ENCODE measurements around the gene NELFA.

The NELFA gene

GRCh38 chr4:1982124-1983052 is 26.4 kb downstream of the NELFA start:
- DNase-seq (ENCODE audit: low spot score), result no peak

DNA sequence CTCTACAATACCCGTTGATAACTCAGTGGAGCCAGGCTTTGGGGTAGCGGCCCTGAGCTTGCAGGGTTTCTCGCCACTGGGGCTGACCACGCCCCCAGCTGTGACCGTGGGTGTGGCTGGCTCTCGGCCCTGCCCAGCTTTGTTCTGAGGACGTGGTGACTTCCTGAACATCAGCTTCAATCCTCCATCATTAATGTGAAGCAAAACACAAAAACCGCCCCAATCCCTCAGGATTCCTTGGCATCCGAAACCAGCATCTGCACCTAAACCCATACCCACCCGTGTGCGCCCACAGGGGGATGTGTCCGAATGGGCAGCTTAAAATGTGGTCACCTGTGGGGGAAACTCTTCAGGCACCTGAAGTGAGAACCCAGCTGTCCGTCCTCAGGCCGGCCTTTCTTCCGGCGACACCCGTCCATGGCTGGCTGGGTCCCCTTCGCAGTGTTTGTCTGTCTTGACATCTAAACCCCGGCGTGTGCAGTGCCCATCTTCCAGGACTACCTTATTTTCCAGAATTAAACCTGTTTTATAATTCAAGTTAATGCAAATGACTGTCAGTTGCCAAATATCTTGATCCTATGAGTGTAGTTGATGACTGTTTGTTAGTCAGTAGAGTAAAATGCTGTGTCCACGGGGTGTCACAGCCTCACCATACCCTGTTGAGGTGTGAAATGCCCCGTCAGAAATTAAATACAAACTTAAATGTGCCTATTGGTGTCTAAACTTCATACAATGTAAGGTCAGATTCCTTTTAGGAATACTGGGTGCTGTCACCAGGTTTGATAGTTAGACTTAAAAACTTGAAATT is 27.3 kb downstream of the NELFA start:
- DNase-seq (ENCODE audit: low spot score), result no peak

DNA sequence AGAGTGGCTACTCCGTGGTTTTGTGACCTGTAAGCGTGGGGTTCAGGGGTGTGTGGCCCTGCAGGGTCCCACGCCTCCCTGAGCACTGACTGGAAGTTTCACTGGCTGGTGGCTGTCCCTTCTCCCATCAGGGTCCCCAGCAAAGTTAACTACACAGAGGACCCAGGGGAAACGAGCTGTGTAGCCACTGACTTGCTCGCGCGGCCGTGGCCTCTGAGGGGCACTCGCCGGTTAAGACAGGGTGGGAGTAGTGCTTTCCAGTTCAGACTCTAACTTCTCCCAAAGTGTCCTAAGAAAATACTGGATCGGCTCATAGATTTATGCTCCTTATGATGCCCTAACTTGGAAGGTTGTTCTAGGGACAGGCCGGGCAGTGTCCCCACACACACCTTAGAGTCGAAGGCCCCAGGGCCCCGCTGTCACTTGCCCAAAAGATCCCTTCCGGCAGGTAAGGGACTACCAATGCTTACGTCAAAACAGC is 28.2 kb downstream of the NELFA start:
- no peak for DNase-seq (ENCODE audit: low spot score)

DNA sequence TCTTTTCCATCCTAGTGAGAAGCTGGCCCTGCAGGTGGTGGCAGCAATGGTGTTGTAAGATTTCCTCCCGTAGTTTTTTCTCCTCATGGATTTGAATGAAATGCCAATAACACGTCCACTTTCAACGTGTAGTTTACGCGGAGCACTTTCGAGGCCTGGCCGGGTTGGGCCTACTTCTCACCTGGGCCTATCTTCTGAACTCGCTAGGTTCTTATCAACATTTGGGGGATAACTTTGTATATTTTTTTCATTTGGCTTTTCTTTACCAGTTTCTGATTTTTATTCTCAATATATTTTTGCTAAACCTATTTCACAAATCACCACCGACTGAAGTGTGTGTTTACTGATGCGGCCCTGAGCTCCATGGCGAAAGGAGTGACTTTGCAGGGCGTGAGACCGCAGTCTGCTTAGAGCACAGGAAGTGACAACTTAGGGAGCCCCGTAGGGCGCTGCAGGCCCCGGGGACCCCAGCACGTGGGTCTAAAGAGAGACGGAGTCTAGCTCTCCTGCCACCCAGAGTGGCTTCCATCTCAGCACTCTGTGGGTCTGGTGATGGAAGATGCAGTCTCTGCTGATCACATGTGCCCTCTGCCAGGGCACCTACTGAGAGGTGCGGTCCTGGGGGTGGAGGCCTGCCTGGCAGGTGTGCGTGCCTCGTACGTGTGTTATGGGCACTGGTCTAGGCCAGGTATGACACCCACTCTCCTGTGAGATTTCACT is 29.1 kb downstream of the NELFA start:
- DNase-seq (ENCODE audit: low spot score), result no peak

DNA sequence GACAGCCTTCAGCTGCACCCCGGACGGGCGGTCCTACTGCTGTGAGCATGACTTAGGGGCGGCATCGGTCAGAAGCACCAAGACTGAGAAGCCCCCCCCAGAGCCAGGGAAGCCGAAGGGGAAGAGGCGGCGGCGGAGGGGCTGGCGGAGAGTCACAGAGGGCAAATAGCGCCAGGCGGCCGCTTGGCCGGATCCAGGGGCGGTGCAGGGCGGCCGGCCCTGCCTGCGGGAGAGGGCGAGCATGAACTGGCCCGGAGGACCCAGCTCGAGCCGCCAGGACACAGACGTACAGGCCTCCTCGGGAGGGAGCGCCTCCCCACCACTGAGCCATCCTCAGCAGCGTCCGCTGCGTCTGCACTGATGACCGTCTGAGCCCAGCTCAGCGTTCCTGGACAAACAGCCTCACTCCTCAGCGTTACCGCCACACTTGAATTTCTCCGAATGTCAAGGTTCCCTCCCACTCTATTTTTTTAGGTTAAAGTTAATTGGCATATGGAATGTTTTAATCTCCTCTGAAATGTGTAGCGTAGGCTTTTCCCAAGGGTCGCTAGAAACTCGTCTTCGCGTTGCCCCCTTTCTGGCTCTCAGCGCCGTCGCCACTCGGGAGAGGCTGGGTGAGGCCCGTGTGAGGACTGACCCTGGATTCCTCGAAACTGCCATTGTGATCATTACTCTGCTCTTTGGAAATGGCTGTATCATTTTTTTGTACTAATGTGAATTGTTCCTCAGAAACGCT is 29.9 kb downstream of the NELFA start:
- no peak for DNase-seq (ENCODE audit: low spot score)

DNA sequence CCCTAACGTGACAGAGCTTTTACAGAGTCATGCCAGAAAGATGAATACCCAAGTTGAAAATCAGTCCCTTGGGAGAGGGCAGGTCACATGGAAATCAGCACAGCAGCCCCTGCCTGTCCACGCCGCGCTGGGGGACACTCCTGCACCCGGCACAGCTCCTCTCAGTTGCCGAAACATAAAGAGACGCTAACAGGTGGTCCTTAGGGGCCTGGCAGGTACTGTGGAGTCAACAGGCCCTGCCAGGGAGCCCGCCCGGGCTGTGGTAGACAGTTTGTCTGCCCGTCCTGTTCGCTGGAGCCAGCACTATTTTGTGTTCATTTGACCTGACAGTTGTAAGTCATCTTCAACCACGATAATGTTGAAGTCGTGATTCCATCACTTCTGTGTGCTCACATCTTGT is 30.5 kb downstream of the NELFA start:
- DNase-seq (ENCODE audit: low spot score), result no peak

- no peak for DNase-seq (ENCODE audit: low spot score)
These were observed 32.1 kb downstream of the NELFA start for GRCh38 chr4:1976416-1977352.

DNA sequence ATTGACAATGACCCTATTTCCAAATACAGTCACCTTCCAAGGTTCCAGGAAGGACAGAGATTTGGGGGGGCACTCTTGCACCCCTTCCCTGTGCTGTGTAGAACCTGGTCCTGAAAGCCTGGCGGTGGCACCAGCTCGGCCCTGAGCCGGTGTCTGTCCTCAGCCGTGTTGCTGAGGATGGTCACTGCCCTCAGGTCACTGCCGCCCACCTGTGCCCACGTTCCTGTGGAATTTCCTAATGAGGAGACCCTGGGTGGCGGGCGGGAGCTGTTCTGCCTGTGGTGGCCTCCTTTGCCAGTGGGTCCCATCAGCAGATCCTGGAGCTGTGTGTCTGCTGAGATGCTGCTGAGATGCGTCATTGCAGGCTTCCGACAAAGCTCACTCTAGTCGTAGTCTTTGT is 32.9 kb downstream of the NELFA start:
- DNase-seq (ENCODE audit: low spot score), result no peak

DNA sequence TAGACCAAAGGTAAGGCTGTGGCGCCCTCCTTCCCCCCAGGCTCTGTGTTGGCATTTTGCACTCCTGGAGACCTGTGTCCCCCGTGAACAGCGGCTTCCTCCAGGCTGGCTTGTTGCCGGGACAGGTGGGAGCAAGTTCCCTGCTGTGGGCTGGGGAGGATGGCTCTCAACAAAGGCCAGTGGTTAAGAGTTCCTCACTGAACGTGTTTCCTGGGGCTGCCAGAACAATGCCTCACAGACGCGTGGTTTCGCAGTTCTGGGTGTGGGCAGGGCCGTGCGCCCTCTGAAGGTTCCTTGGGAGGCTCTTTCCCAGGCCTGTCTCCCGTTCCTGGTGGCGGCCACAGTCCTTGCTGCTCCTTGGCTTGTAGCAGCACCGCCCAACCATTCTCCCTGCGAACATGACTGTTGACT is 33.4 kb downstream of the NELFA start:
- no peak for DNase-seq (ENCODE audit: low spot score)

DNA sequence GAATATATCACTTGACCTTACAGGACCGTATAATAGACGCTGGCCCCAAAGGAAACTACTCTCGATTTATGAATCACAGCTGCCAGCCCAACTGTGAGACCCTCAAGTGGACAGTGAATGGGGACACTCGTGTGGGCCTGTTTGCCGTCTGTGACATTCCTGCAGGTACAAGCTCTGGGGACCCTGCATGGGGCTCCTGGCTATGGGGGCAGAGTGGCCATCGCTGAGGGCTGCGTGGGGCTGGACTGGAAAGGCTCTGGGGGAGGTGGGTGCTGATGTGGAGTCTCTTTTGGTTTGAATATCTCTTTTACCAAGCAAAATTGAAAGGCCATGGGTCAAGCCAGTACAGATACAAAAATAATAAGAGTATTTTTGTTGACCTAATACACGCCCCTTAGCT is 33.9 kb downstream of the NELFA start:
- no peak for DNase-seq (ENCODE audit: low spot score)

- no peak for DNase-seq (ENCODE audit: low spot score)
These were observed 35.1 kb downstream of the NELFA start for GRCh38 chr4:1973661-1974060.

GRCh38 chr4:1973218-1973617 is 35.6 kb downstream of the NELFA start:
- no peak for DNase-seq (ENCODE audit: low spot score)

DNA sequence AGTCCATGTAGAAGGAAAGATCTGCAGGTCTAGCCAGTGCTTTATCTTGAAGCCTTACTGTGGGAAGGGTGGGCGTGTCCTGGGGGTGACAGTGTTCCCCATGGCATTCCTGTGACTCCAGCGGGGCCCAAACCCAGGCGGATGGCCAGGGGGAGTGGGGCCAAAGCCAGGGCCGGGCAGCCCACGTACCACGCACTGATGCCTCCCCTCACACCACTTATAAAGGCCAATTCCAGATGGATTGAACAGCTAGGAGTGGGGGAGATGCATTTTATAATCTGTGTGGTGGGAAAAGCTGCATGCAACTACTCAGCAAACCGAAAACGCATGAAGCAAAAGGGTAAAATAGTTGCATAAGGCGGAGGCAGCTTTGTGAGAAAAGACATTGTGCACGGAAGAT is 36.4 kb downstream of the NELFA start:
- DNase-seq (ENCODE audit: low spot score), result no peak

GRCh38 chr4:1971456-1972200 is 37.1 kb downstream of the NELFA start:
- DNase-seq (ENCODE audit: low spot score), result no peak

GRCh38 chr4:1970926-1971325 is 37.8 kb downstream of the NELFA start:
- no peak for DNase-seq (ENCODE audit: low spot score)

- no peak for DNase-seq (ENCODE audit: low spot score)
These were observed 38.6 kb downstream of the NELFA start for GRCh38 chr4:1969928-1970723.

DNA sequence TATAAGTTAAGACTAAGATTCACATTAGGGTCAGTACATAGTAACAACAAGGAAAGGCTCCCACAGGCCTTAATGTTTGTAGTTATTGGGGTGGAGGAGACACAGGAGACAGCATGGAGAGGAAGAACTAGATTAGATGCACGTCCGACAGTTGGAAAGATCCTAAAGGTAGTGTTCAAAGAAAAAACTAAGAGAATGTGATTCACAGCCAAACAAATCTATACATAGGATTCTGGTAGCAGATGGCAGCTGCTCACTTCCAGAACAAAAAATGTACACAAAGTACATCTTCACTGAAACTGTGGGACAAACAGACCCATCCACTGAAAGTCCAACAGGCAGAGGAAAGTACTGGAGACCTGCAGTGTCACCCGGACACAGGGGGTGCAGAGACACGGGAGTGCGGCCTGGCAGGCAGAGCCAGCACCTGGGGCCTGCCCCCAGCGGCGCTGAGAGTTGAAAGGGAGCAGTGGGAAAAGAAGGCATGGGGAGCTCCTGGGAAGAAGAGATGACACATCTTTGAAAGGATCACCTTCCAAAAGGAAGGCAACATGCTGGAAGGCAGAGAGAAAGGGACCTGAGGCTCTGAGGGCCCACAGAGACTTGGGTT is 40.0 kb downstream of the NELFA start:
- no peak for DNase-seq (ENCODE audit: low spot score)

GRCh38 chr4:1967512-1968149 is 41.1 kb downstream of the NELFA start:
- DNase-seq (ENCODE audit: low spot score), result no peak
